HG02642 (cell line): ENCODE results near the gene MYO1F.
"Not testable (repeated sequence)": the region's sequence is repeated elsewhere in the genome, so short reads cannot be mapped to it uniquely, and the experiment has no call there.

Experiments
- ATAC-seq: cut with Tn5 transposase; IDR thresholded peaks from one replicate; pipeline ENCODE4 v1.9.1; 2021; ENCODE audit warnings: mild to moderate bottlenecking; ENCODE audit not compliant: unreplicated experiment, poor library complexity

The MYO1F gene

GRCh38 chr19:8525401-8525684, 51.9 kb downstream of the MYO1F start:
- ATAC-seq = no peak

GRCh38 chr19:8519388-8519787, 57.9 kb downstream of the MYO1F start:
- ATAC-seq = no peak

GRCh38 chr19:8518536-8518935, 58.7 kb downstream of the MYO1F start:
- ATAC-seq = no peak

- no peak for ATAC-seq
These were observed 59.4 kb downstream of the MYO1F start for GRCh38 chr19:8517551-8518442.

GRCh38 chr19:8515317-8515716, 61.9 kb downstream of the MYO1F start:
- no peak for ATAC-seq

- ATAC-seq = not testable (repeated sequence)
These were observed 62.7 kb downstream of the MYO1F start for GRCh38 chr19:8514505-8515009.

- ATAC-seq = peak; percentile 87
These were observed 63.3 kb downstream of the MYO1F start, which contains the start of gene ZNF414 for GRCh38 chr19:8513687-8514504. TSS of gene ZNF414 (minus strand) at chr19:8514167. CDS start at chr19:8514046, 121 bp downstream.

GRCh38 chr19:8513036-8513686, 64.1 kb downstream of the MYO1F start:
- ATAC-seq = no peak

- ATAC-seq = no peak
These were observed 64.9 kb downstream of the MYO1F start for GRCh38 chr19:8512115-8512967.

- ATAC-seq = no peak
These were observed 65.6 kb downstream of the MYO1F start for GRCh38 chr19:8511573-8512101.

GRCh38 chr19:8510589-8511115, 66.6 kb downstream of the MYO1F start:
- no peak for ATAC-seq

- ATAC-seq = peak; percentile 4
These were observed 70.8 kb downstream of the MYO1F start for GRCh38 chr19:8506402-8506957.

GRCh38 chr19:8505680-8506401, 71.4 kb downstream of the MYO1F start:
- peak; percentile 55 for ATAC-seq

- ATAC-seq = no peak
These were observed 72.3 kb downstream of the MYO1F start for GRCh38 chr19:8504919-8505318.

GRCh38 chr19:8504171-8504570, 73.1 kb downstream of the MYO1F start:
- ATAC-seq = no peak

GRCh38 chr19:8503510-8503909, 73.7 kb downstream of the MYO1F start:
- no peak for ATAC-seq

- ATAC-seq = no peak
These were observed 75.3 kb downstream of the MYO1F start for GRCh38 chr19:8501981-8502380.

GRCh38 chr19:8501516-8501915, 75.7 kb downstream of the MYO1F start:
- ATAC-seq = no peak
